Measurements from ENCODE around the gene MPIG6B.

Gene MPIG6B

GRCh38 chr6:31769684-31770371 lies 46.7 kb downstream of the MPIG6B start:
- peak; percentile 86 for DNase-seq

GRCh38 chr6:31770860-31771259 lies 47.7 kb downstream of the MPIG6B start:
- DNase-seq: no peak

GRCh38 chr6:31771992-31772358 lies 48.8 kb downstream of the MPIG6B start:
- DNase-seq: no peak

GRCh38 chr6:31775184-31775583 lies 52.0 kb downstream of the MPIG6B start:
- DNase-seq: no peak

- no peak for DNase-seq
Observed at GRCh38 chr6:31775633-31776484, 52.7 kb downstream of the MPIG6B start.
